ENCODE measurements around the gene CSF1R.

Gene CSF1R

GRCh38 chr5:150061538-150061995 lies 24.8 kb downstream of the CSF1R start:
- Histone ChIP-seq H3K27ac (ENCODE audit: low read depth, low read length) (no peak overlapping the region), H3K9ac (ENCODE audit: low read length) (no peak overlapping the region), H3K4me3 (ENCODE audit: low read length) (no peak overlapping the region), H3K4me1 (ENCODE audit: control insufficient read depth, insufficient read depth, low read length) (no peaks in the 10 kb centered on the region), H3K27me3 (ENCODE audit: control insufficient read depth, insufficient read depth, low read length) (no peaks in the 10 kb centered on the region), H3K36me3 (ENCODE audit: control insufficient read depth, insufficient read depth, low read length) (no peaks in the 10 kb centered on the region)

- Histone ChIP-seq H3K27me3 (ENCODE audit: control insufficient read depth, insufficient read depth, low read length) (no peaks in the 10 kb centered on the region), H3K9ac (ENCODE audit: low read length) (no peak overlapping the region), H3K4me3 (ENCODE audit: low read length) (no peak overlapping the region), H3K4me1 (ENCODE audit: control insufficient read depth, insufficient read depth, low read length) (no peaks in the 10 kb centered on the region), H3K27ac (ENCODE audit: low read depth, low read length) (no peak overlapping the region), H3K36me3 (ENCODE audit: control insufficient read depth, insufficient read depth, low read length) (no peaks in the 10 kb centered on the region)
Measured at GRCh38 chr5:150060471-150060870, 25.9 kb downstream of the CSF1R start.

- Histone ChIP-seq H3K36me3 (ENCODE audit: control insufficient read depth, insufficient read depth, low read length) (no peaks in the 10 kb centered on the region), H3K27ac (ENCODE audit: low read depth, low read length) (no peak overlapping the region), H3K27me3 (ENCODE audit: control insufficient read depth, insufficient read depth, low read length) (no peaks in the 10 kb centered on the region), H3K4me1 (ENCODE audit: control insufficient read depth, insufficient read depth, low read length) (no peaks in the 10 kb centered on the region), H3K4me3 (ENCODE audit: low read length) (no peak overlapping the region), H3K9ac (ENCODE audit: low read length) (no peak overlapping the region)
Measured at GRCh38 chr5:150059623-150060022, 26.7 kb downstream of the CSF1R start.

- peaks cover 9% of the 10 kb centered on the region for H3K36me3 ChIP-seq (ENCODE audit: control insufficient read depth, insufficient read depth, low read length)
Measured at GRCh38 chr5:150058480-150059126, 27.8 kb downstream of the CSF1R start.

GRCh38 chr5:150057996-150058395 lies 28.4 kb downstream of the CSF1R start:
- Histone ChIP-seq H3K27ac (ENCODE audit: low read depth, low read length) (no peak overlapping the region), H3K4me3 (ENCODE audit: low read length) (no peak overlapping the region), H3K4me1 (ENCODE audit: control insufficient read depth, insufficient read depth, low read length) (no peaks in the 10 kb centered on the region), H3K27me3 (ENCODE audit: control insufficient read depth, insufficient read depth, low read length) (no peaks in the 10 kb centered on the region), H3K36me3 (ENCODE audit: control insufficient read depth, insufficient read depth, low read length) (peaks cover 13% of the 10 kb centered on the region), H3K9ac (ENCODE audit: low read length) (no peak overlapping the region)

More at GRCh38 chr5:150058480-150059126, 27.8 kb downstream of the CSF1R start:
- H3K27ac ChIP-seq (ENCODE audit: low read depth, low read length): no peak overlapping the region
- no peaks in the 10 kb centered on the region for H3K27me3 ChIP-seq (ENCODE audit: control insufficient read depth, insufficient read depth, low read length)
- no peak overlapping the region for H3K4me3 ChIP-seq (ENCODE audit: low read length)
- no peaks in the 10 kb centered on the region for H3K4me1 ChIP-seq (ENCODE audit: control insufficient read depth, insufficient read depth, low read length)
- no peak overlapping the region for H3K9ac ChIP-seq (ENCODE audit: low read length)

- H3K4me1 ChIP-seq (ENCODE audit: control insufficient read depth, insufficient read depth, low read length): no peaks in the 10 kb centered on the region
- no peak overlapping the region for H3K27ac ChIP-seq (ENCODE audit: low read depth, low read length)
Measured at GRCh38 chr5:150057511-150057910, 28.8 kb downstream of the CSF1R start.

GRCh38 chr5:150057052-150057451 lies 29.3 kb downstream of the CSF1R start:
- H3K36me3 ChIP-seq (ENCODE audit: control insufficient read depth, insufficient read depth, low read length): peaks cover 22% of the 10 kb centered on the region
- H3K4me1 ChIP-seq (ENCODE audit: control insufficient read depth, insufficient read depth, low read length): no peaks in the 10 kb centered on the region
- no peak overlapping the region for H3K9ac ChIP-seq (ENCODE audit: low read length)
- no peak overlapping the region for H3K4me3 ChIP-seq (ENCODE audit: low read length)
- no peak overlapping the region for H3K27ac ChIP-seq (ENCODE audit: low read depth, low read length)
- H3K27me3 ChIP-seq (ENCODE audit: control insufficient read depth, insufficient read depth, low read length): no peaks in the 10 kb centered on the region

More at GRCh38 chr5:150057511-150057910, 28.8 kb downstream of the CSF1R start:
- no peak overlapping the region for H3K9ac ChIP-seq (ENCODE audit: low read length)
- H3K4me3 ChIP-seq (ENCODE audit: low read length): no peak overlapping the region
- H3K27me3 ChIP-seq (ENCODE audit: control insufficient read depth, insufficient read depth, low read length): no peaks in the 10 kb centered on the region
- H3K36me3 ChIP-seq (ENCODE audit: control insufficient read depth, insufficient read depth, low read length): peaks cover 17% of the 10 kb centered on the region

GRCh38 chr5:150056075-150056443 lies 30.3 kb downstream of the CSF1R start:
- Histone ChIP-seq H3K9ac (ENCODE audit: low read length) (no peak overlapping the region), H3K27me3 (ENCODE audit: control insufficient read depth, insufficient read depth, low read length) (no peaks in the 10 kb centered on the region), H3K36me3 (ENCODE audit: control insufficient read depth, insufficient read depth, low read length) (peaks cover 29% of the 10 kb centered on the region), H3K27ac (ENCODE audit: low read depth, low read length) (no peak overlapping the region), H3K4me3 (ENCODE audit: low read length) (no peak overlapping the region), H3K4me1 (ENCODE audit: control insufficient read depth, insufficient read depth, low read length) (no peaks in the 10 kb centered on the region)

- H3K27me3 ChIP-seq (ENCODE audit: control insufficient read depth, insufficient read depth, low read length): no peaks in the 10 kb centered on the region
- H3K36me3 ChIP-seq (ENCODE audit: control insufficient read depth, insufficient read depth, low read length): peaks cover 29% of the 10 kb centered on the region
- no peak overlapping the region for H3K4me3 ChIP-seq (ENCODE audit: low read length)
- no peak overlapping the region for H3K9ac ChIP-seq (ENCODE audit: low read length)
- no peaks in the 10 kb centered on the region for H3K4me1 ChIP-seq (ENCODE audit: control insufficient read depth, insufficient read depth, low read length)
- no peak overlapping the region for H3K27ac ChIP-seq (ENCODE audit: low read depth, low read length)
Measured at GRCh38 chr5:150055326-150056074, 30.9 kb downstream of the CSF1R start.

GRCh38 chr5:150054569-150054968 lies 31.8 kb downstream of the CSF1R start:
- Histone ChIP-seq H3K27ac (ENCODE audit: low read depth, low read length) (no peak overlapping the region), H3K9ac (ENCODE audit: low read length) (no peak overlapping the region), H3K4me1 (ENCODE audit: control insufficient read depth, insufficient read depth, low read length) (no peaks in the 10 kb centered on the region), H3K4me3 (ENCODE audit: low read length) (no peak overlapping the region), H3K36me3 (ENCODE audit: control insufficient read depth, insufficient read depth, low read length) (peaks cover 37% of the 10 kb centered on the region), H3K27me3 (ENCODE audit: control insufficient read depth, insufficient read depth, low read length) (no peaks in the 10 kb centered on the region)

- H3K27me3 ChIP-seq (ENCODE audit: control insufficient read depth, insufficient read depth, low read length): no peaks in the 10 kb centered on the region
- H3K36me3 ChIP-seq (ENCODE audit: control insufficient read depth, insufficient read depth, low read length): peaks cover 44% of the 10 kb centered on the region
- H3K9ac ChIP-seq (ENCODE audit: low read length): no peak overlapping the region
- H3K27ac ChIP-seq (ENCODE audit: low read depth, low read length): no peak overlapping the region
- H3K4me1 ChIP-seq (ENCODE audit: control insufficient read depth, insufficient read depth, low read length): no peaks in the 10 kb centered on the region
- H3K4me3 ChIP-seq (ENCODE audit: low read length): no peak overlapping the region
Measured at GRCh38 chr5:150053713-150054392, 32.5 kb downstream of the CSF1R start.

GRCh38 chr5:150052956-150053712 lies 33.2 kb downstream of the CSF1R start:
- peaks cover 47% of the 10 kb centered on the region for H3K36me3 ChIP-seq (ENCODE audit: control insufficient read depth, insufficient read depth, low read length)
- no peak overlapping the region for H3K4me3 ChIP-seq (ENCODE audit: low read length)
- H3K27me3 ChIP-seq (ENCODE audit: control insufficient read depth, insufficient read depth, low read length): no peaks in the 10 kb centered on the region
- no peak overlapping the region for H3K27ac ChIP-seq (ENCODE audit: low read depth, low read length)
- no peaks in the 10 kb centered on the region for H3K4me1 ChIP-seq (ENCODE audit: control insufficient read depth, insufficient read depth, low read length)
- no peak overlapping the region for H3K9ac ChIP-seq (ENCODE audit: low read length)

All from rectal smooth muscle tissue (tissue), 1 donor.